Loucy (cell line): Measurements from ENCODE around the gene WWTR1.
A peak's percentile ranks its signal among the peaks of the same experiment; 100 is the strongest.

ENCODE experiments used
- EZH2phosphoT487 ChIP-seq: fragments of 200-600 bp; IDR thresholded peaks from 2 replicates; pipeline ENCODE4 v1.6.1; 2018; ENCODE audit warnings: antibody characterized with exemption, mild to moderate bottlenecking, moderate library complexity, borderline replicate concordance
- TF ChIP-seq, protein P1 (sequence below): fragments of 200-600 bp; sonication (generic); conservative IDR thresholded peaks from 2 replicates; pipeline ENCODE4 v1.5.1; 2014; ENCODE audit warnings: mild to moderate bottlenecking, antibody characterized with exemption, low read length

DNA sequence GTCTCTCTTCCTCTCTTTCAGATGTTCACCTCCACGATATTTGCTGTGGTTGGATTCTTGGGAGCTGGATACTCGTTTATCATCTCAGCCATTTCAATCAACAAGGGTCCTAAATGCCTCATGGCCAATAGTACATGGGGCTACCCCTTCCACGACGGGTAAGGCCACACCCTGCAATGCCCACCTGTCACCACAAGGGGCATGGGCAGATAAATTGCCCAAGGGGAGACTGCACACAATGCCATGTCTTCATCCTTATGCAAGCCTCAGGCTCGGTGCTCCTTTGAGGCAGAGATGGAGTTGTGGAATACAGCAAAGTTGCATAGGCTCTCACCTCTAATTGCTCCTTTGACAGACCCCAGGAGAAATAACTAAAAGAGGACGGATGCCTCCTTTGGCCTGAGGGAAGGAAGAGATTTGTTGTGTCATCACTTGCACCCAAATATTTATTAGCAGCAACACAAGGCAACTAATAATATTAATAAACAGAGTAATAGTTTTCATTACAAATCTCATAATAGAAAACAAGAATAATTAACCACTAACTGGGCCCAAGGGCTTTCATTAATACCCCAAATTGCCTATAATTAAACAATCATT lies 170.1 kb downstream of the WWTR1 start:
- TF ChIP-seq, protein P1, sequence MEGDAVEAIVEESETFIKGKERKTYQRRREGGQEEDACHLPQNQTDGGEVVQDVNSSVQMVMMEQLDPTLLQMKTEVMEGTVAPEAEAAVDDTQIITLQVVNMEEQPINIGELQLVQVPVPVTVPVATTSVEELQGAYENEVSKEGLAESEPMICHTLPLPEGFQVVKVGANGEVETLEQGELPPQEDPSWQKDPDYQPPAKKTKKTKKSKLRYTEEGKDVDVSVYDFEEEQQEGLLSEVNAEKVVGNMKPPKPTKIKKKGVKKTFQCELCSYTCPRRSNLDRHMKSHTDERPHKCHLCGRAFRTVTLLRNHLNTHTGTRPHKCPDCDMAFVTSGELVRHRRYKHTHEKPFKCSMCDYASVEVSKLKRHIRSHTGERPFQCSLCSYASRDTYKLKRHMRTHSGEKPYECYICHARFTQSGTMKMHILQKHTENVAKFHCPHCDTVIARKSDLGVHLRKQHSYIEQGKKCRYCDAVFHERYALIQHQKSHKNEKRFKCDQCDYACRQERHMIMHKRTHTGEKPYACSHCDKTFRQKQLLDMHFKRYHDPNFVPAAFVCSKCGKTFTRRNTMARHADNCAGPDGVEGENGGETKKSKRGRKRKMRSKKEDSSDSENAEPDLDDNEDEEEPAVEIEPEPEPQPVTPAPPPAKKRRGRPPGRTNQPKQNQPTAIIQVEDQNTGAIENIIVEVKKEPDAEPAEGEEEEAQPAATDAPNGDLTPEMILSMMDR, result peak; percentile 80
- TF ChIP-seq EZH2phosphoT487, result no peak
